Panc1 (cell line): Measurements from ENCODE around the gene MND1. TPM values are rescaled to one million over a fixed set of nuclear protein-coding genes. Genes with fewer than 3 reads are reported as not detected.

ENCODE experiments used
- ATAC-seq: fragments of 200-7000 bp; cut with Tn5 transposase; 2 replicates; pipeline ENCODE4 v1.9.1; 2020; ENCODE audit warnings: mild to moderate bottlenecking, moderate library complexity
- BruUV-seq: library from RNA; stranded (reverse); fragments of 400-500 nt; replicated peaks from 2 replicates; lab custom pipeline; 2021; lab: Mats Ljungman, UMichigan
- CTCF ChIA-PET: fragments of 300-600 bp; sonication (Branson Sonifier 250); formaldehyde crosslinking; loops from one replicate; lab custom pipeline; 2022; ENCODE audit warnings: antibody characterized with exemption; lab: Charles Lee
- POLR2A ChIA-PET: fragments of 300-600 bp; sonication (Branson Sonifier 250); formaldehyde crosslinking; loops from one replicate; lab custom pipeline; 2022; ENCODE audit warnings: antibody characterized with exemption; lab: Charles Lee
- DNase-seq: peaks from one replicate; pipeline ENCODE4 v3.0.0-alpha.2; 2010; ENCODE audit warnings: low read depth, low spot score
- H3K27ac ChIP-seq: 2 replicates; pipeline ENCODE4 v1.5.1; 2011; ENCODE audit warnings: mild to moderate bottlenecking, low read length, inconsistent platforms
- H3K27me3 ChIP-seq: fragments of 200-500 bp; sonication (Bioruptor generic); 2 replicates; pipeline ENCODE4 v1.6.0; 2014; ENCODE audit warnings: low read length, inconsistent platforms; ENCODE audit not compliant: control insufficient read depth, insufficient read depth
- H3K36me3 ChIP-seq: fragments of 200-500 bp; sonication (Bioruptor generic); 2 replicates; pipeline ENCODE4 v1.5.1; 2014; ENCODE audit warnings: inconsistent platforms, mild to moderate bottlenecking, low read length, moderate library complexity; ENCODE audit not compliant: control insufficient read depth, insufficient read depth
- H3K4me1 ChIP-seq: 2 replicates; pipeline ENCODE4 v1.5.1; 2011; ENCODE audit warnings: inconsistent platforms, mild to moderate bottlenecking, low read length, moderate library complexity; ENCODE audit not compliant: control insufficient read depth, insufficient read depth
- H3K4me3 ChIP-seq, 2 experiments: 2 replicates each; pipeline ENCODE4 v1.5.1; 2011 to 2012; ENCODE audit warnings: low read depth in 2 of 2, low read length in 2 of 2, mild to moderate bottlenecking in 2 of 2, inconsistent platforms in 1 of 2, moderate library complexity in 1 of 2
- H3K9me3 ChIP-seq: fragments of 200-500 bp; sonication (Bioruptor generic); 2 replicates; pipeline ENCODE4 v1.5.1; 2014; ENCODE audit warnings: low read depth, mild to moderate bottlenecking, inconsistent platforms, low read length, moderate library complexity; ENCODE audit not compliant: control insufficient read depth, insufficient read depth
- POLR2AphosphoS5 ChIP-seq: IDR thresholded peaks from 2 replicates; pipeline ENCODE4 v1.6.1; 2012; ENCODE audit warnings: mild to moderate bottlenecking, low read depth, low read length, moderate library complexity
- SIN3A ChIP-seq: IDR thresholded peaks from 2 replicates; pipeline ENCODE4 v1.6.1; 2012; ENCODE audit warnings: low read depth, mild to moderate bottlenecking, low read length, moderate library complexity, borderline replicate concordance; ENCODE audit not compliant: insufficient read depth
- TCF7L2 ChIP-seq: IDR thresholded peaks from 2 replicates; pipeline ENCODE4 v1.6.1; 2011; ENCODE audit warnings: mild to moderate bottlenecking, low read depth, low read length, inconsistent platforms
- in situ Hi-C: cut with HindIII; loops from 2 replicates; pipeline ENCODE4 v1.10.0; 2016; ENCODE audit warnings: low sequenced_read_pairs, low pct_unique_long_range_greater_than_20kb
- intact Hi-C: fragments of 100-400 bp; cut with micrococcal nuclease; formaldehyde crosslinking; loops from one replicate; pipeline ENCODE4 v1.10.0; 2022; ENCODE audit not compliant: unreplicated experiment
- total RNA-seq: library from RNA; stranded (reverse); gene quantifications from one replicate; pipeline ENCODE4 v1.2.1, GENCODE V29; 2021; ENCODE audit not compliant: unreplicated experiment
- TF ChIP-seq, protein P1 (sequence below): fragments of 450-650 bp; IDR thresholded peaks from 2 replicates; pipeline ENCODE4 v1.5.1; 2017; ENCODE audit warnings: mild to moderate bottlenecking
- TF ChIP-seq, protein P2 (sequence below), 2 experiments: IDR thresholded peaks; 2 replicates each; pipeline ENCODE4 v1.6.1; 2011 to 2012; ENCODE audit warnings: low read depth in 2 of 2, control low read depth in 1 of 2, low read length in 1 of 2, mild to moderate bottlenecking in 1 of 2, moderate library complexity in 1 of 2; ENCODE audit not compliant: insufficient read depth in 1 of 2

The MND1 gene
- total RNA-seq, 1 experiment from 2014 or later, result 9.4 TPM

GRCh38 chr4:153346563-153346962, 2.1 kb downstream of the MND1 start:
- Histone ChIP-seq H3K27me3 (no peaks in the 10 kb centered on the region), H3K9me3 (no peaks in the 10 kb centered on the region), H3K4me1 (peaks cover 18% of the 10 kb centered on the region), H3K36me3 (peaks cover 2% of the 10 kb centered on the region; the same call in 1 of the 2 replicates), H3K4me3 (no peak overlapping the region; a peak in 1 of 4 replicates), H3K27ac (peak overlapping the region; percentile 23; the same call in 1 of the 2 replicates)
- CTCF ChIA-PET, result no interaction called here
- ATAC-seq (no peak), DNase-seq (no peak)
- TF ChIP-seq, protein P1, sequence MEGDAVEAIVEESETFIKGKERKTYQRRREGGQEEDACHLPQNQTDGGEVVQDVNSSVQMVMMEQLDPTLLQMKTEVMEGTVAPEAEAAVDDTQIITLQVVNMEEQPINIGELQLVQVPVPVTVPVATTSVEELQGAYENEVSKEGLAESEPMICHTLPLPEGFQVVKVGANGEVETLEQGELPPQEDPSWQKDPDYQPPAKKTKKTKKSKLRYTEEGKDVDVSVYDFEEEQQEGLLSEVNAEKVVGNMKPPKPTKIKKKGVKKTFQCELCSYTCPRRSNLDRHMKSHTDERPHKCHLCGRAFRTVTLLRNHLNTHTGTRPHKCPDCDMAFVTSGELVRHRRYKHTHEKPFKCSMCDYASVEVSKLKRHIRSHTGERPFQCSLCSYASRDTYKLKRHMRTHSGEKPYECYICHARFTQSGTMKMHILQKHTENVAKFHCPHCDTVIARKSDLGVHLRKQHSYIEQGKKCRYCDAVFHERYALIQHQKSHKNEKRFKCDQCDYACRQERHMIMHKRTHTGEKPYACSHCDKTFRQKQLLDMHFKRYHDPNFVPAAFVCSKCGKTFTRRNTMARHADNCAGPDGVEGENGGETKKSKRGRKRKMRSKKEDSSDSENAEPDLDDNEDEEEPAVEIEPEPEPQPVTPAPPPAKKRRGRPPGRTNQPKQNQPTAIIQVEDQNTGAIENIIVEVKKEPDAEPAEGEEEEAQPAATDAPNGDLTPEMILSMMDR, result peak; percentile 18; the same call in 1 of the 2 replicates
- TF ChIP-seq TCF7L2, result no peak
- intact Hi-C loops, result loop anchor here (10.0 kb wide), 1 partner anchor 398 kb away; no protein-coding TSS in a partner anchor
- BruUV-seq, result no TSS peak
- in situ Hi-C loops, result no loop called here
- POLR2A ChIA-PET, result no interaction called here

GRCh38 chr4:153347117-153347516, 2.6 kb downstream of the MND1 start:
- Histone ChIP-seq H3K4me1 (peaks cover 18% of the 10 kb centered on the region), H3K36me3 (peaks cover 2% of the 10 kb centered on the region; the same call in 1 of the 2 replicates), H3K27me3 (no peaks in the 10 kb centered on the region), H3K9me3 (no peaks in the 10 kb centered on the region), H3K4me3 (no peak overlapping the region), H3K27ac (0 out of 2 replicates have a peak overlapping the region, but pooled peaks have one; percentile 39)
- TF ChIP-seq, protein P1, result no peak
- TF ChIP-seq SIN3A (no peak), POLR2AphosphoS5 (no peak), TCF7L2 (no peak)
- TF ChIP-seq, protein P2, sequence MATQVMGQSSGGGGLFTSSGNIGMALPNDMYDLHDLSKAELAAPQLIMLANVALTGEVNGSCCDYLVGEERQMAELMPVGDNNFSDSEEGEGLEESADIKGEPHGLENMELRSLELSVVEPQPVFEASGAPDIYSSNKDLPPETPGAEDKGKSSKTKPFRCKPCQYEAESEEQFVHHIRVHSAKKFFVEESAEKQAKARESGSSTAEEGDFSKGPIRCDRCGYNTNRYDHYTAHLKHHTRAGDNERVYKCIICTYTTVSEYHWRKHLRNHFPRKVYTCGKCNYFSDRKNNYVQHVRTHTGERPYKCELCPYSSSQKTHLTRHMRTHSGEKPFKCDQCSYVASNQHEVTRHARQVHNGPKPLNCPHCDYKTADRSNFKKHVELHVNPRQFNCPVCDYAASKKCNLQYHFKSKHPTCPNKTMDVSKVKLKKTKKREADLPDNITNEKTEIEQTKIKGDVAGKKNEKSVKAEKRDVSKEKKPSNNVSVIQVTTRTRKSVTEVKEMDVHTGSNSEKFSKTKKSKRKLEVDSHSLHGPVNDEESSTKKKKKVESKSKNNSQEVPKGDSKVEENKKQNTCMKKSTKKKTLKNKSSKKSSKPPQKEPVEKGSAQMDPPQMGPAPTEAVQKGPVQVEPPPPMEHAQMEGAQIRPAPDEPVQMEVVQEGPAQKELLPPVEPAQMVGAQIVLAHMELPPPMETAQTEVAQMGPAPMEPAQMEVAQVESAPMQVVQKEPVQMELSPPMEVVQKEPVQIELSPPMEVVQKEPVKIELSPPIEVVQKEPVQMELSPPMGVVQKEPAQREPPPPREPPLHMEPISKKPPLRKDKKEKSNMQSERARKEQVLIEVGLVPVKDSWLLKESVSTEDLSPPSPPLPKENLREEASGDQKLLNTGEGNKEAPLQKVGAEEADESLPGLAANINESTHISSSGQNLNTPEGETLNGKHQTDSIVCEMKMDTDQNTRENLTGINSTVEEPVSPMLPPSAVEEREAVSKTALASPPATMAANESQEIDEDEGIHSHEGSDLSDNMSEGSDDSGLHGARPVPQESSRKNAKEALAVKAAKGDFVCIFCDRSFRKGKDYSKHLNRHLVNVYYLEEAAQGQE (IDR thresholded peaks at IDR 0.05; ENCODE audit: insufficient read depth in 1 of 2, low read depth in 2 of 2, low read length in 1 of 2), result no peak
- no peak for DNase-seq
- no peak for ATAC-seq
- POLR2A ChIA-PET, result interaction anchor here (0.6 kb wide), 1 partner anchor 244 kb away, joined by 3 read pairs; no protein-coding TSS in a partner anchor
- CTCF ChIA-PET, result no interaction called here
- intact Hi-C loops (loop anchor here (10.0 kb wide), 1 partner anchor 398 kb away; no protein-coding TSS in a partner anchor), in situ Hi-C loops (no loop called here)
- BruUV-seq, result no TSS peak
